Suprapubic skin (tissue), 4 donors: ENCODE data around the gene LMNB1.

ENCODE experiments used
- EP300 ChIP-seq: sonication (generic); formaldehyde crosslinking; IDR thresholded peaks from one replicate; pipeline ENCODE4 v1.6.1; 2017; ENCODE audit warnings: antibody characterized with exemption
- POLR2A ChIP-seq, 2 donors: fragments of 450-650 bp; IDR thresholded peaks; one replicate each; pipeline ENCODE4 v1.6.1; 2017; ENCODE audit warnings: antibody characterized with exemption in 2 of 2, mild to moderate bottlenecking in 2 of 2, moderate library complexity in 2 of 2
- POLR2AphosphoS5 ChIP-seq, 3 donors: sonication (generic); formaldehyde crosslinking; IDR thresholded peaks; one replicate each; pipeline ENCODE4 v1.6.1; 2017; ENCODE audit warnings: antibody characterized with exemption in 3 of 3
- TF ChIP-seq, protein P1 (sequence below), 2 donors: fragments of 200-600 bp in 1 of 2; fragments of 450-650 bp in 1 of 2; sonication (generic) in 1 of 2; IDR thresholded peaks; one replicate each; pipeline ENCODE4 v1.5.1; 2016 to 2019; ENCODE audit warnings: antibody characterized with exemption in 2 of 2, mild to moderate bottlenecking in 1 of 2, moderate library complexity in 1 of 2

DNA sequence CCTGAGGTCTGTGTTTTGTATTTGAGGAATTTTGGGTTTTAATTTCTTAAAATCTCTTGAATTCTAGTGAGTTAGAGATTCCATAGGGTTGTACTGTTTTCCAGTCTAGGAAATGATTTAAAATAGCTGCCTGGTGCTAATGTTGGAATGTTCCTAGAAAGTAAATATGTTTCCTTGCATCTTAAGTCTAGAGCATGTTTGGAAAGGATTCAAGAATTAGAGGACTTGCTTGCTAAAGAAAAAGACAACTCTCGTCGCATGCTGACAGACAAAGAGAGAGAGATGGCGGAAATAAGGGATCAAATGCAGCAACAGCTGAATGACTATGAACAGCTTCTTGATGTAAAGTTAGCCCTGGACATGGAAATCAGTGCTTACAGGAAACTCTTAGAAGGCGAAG is 41.8 kb downstream of the LMNB1 start:
- TF ChIP-seq POLR2AphosphoS5 (IDR thresholded peaks at IDR 0.05) (no peak), POLR2A (IDR thresholded peaks at IDR 0.05) (no peak), EP300 (no peak)
- TF ChIP-seq, protein P1, sequence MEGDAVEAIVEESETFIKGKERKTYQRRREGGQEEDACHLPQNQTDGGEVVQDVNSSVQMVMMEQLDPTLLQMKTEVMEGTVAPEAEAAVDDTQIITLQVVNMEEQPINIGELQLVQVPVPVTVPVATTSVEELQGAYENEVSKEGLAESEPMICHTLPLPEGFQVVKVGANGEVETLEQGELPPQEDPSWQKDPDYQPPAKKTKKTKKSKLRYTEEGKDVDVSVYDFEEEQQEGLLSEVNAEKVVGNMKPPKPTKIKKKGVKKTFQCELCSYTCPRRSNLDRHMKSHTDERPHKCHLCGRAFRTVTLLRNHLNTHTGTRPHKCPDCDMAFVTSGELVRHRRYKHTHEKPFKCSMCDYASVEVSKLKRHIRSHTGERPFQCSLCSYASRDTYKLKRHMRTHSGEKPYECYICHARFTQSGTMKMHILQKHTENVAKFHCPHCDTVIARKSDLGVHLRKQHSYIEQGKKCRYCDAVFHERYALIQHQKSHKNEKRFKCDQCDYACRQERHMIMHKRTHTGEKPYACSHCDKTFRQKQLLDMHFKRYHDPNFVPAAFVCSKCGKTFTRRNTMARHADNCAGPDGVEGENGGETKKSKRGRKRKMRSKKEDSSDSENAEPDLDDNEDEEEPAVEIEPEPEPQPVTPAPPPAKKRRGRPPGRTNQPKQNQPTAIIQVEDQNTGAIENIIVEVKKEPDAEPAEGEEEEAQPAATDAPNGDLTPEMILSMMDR (IDR thresholded peaks at IDR 0.05): no peak
